WTC11 (cell line): ENCODE data around the gene IFIT3. TPM values are rescaled to one million over a fixed set of nuclear protein-coding genes. Genes with fewer than 3 reads are reported as not detected.
"Not testable (repeated sequence)": the region's sequence is repeated elsewhere in the genome, so short reads cannot be mapped to it uniquely, and the experiment has no call there.

ENCODE experiments used
- ATAC-seq: fragments of 200-7000 bp; cut with Tn5 transposase; 2 replicates; pipeline ENCODE4 v1.10.0; 2021; ENCODE audit warnings: mild to moderate bottlenecking, moderate library complexity
- CTCF ChIA-PET: fragments of 300-600 bp; sonication (Branson Sonifier 250); formaldehyde crosslinking; loops from one replicate; lab custom pipeline; 2021; ENCODE audit warnings: antibody characterized with exemption; lab: Charles Lee
- POLR2A ChIA-PET: fragments of 350-600 bp; sonication (Branson Sonifier 250); formaldehyde crosslinking; loops from one replicate; lab custom pipeline; 2021; ENCODE audit warnings: antibody characterized with exemption; lab: Charles Lee
- DNase-seq: peaks from one replicate; pipeline ENCODE4 v3.0.0; 2021; ENCODE audit warnings: low spot score
- H3K27ac Mint-ChIP-seq: 2 replicates; pipeline ENCODE4 v1.8.0; 2021; ENCODE audit warnings: mixed read lengths
- H3K27me3 Mint-ChIP-seq: 2 replicates; pipeline ENCODE4 v1.8.0; 2021; ENCODE audit warnings: low read depth, mild to moderate bottlenecking, moderate library complexity, mixed read lengths
- H3K36me3 Mint-ChIP-seq: 2 replicates; pipeline ENCODE4 v1.8.0; 2021; ENCODE audit warnings: mixed read lengths
- H3K4me1 Mint-ChIP-seq: 2 replicates; pipeline ENCODE4 v1.8.0; 2022; ENCODE audit warnings: mixed read lengths
- H3K4me3 Mint-ChIP-seq: 2 replicates; pipeline ENCODE4 v1.8.0; 2021; ENCODE audit warnings: mild to moderate bottlenecking, moderate library complexity, mixed read lengths
- H3K9me3 Mint-ChIP-seq: 2 replicates; pipeline ENCODE4 v1.8.0; 2021; ENCODE audit warnings: mixed read lengths
- CBFB ChIP-seq: sonication (generic); formaldehyde crosslinking; IDR thresholded peaks from 2 replicates; pipeline ENCODE4 v1.8.1; 2022; ENCODE audit warnings: mild to moderate bottlenecking, low read depth, missing genetic modification reagents
- GABPB1 ChIP-seq: sonication (generic); formaldehyde crosslinking; IDR thresholded peaks from 2 replicates; pipeline ENCODE4 v1.8.1; 2023; ENCODE audit warnings: mild to moderate bottlenecking, missing genetic modification reagents
- IRF2 ChIP-seq: sonication (generic); formaldehyde crosslinking; IDR thresholded peaks from 2 replicates; pipeline ENCODE4 v1.8.0; 2022; ENCODE audit warnings: low read depth, missing genetic modification reagents, borderline replicate concordance
- KAT7 ChIP-seq: sonication (generic); formaldehyde crosslinking; IDR thresholded peaks from 2 replicates; pipeline ENCODE4 v1.8.1; 2023; ENCODE audit warnings: missing genetic modification reagents, mild to moderate bottlenecking, borderline replicate concordance
- NFATC4 ChIP-seq: fragments of 250-450 bp; sonication (Bioruptor Pico); IDR thresholded peaks from 2 replicates; pipeline ENCODE4 v1.9.0; 2021; ENCODE audit warnings: mild to moderate bottlenecking
- NFYB ChIP-seq: sonication (generic); formaldehyde crosslinking; conservative IDR thresholded peaks from 2 replicates; pipeline ENCODE4 v1.8.0; 2022; ENCODE audit warnings: low read depth, missing genetic modification reagents
- PRRX2 ChIP-seq: fragments of 250-450 bp; sonication (Bioruptor Pico); IDR thresholded peaks from 2 replicates; pipeline ENCODE4 v1.8.0; 2021; ENCODE audit warnings: mild to moderate bottlenecking
- SP1 ChIP-seq: sonication (generic); formaldehyde crosslinking; conservative IDR thresholded peaks from 2 replicates; pipeline ENCODE4 v1.8.1; 2022; ENCODE audit warnings: missing genetic modification reagents
- TEAD1 ChIP-seq: sonication (generic); formaldehyde crosslinking; IDR thresholded peaks from 2 replicates; pipeline ENCODE4 v1.8.0; 2022; ENCODE audit warnings: mild to moderate bottlenecking, missing genetic modification reagents
- TP53 ChIP-seq: sonication (generic); formaldehyde crosslinking; IDR thresholded peaks from 2 replicates; pipeline ENCODE4 v1.8.1; 2023; ENCODE audit warnings: mild to moderate bottlenecking, missing genetic modification reagents
- ZBTB21 ChIP-seq: sonication (generic); formaldehyde crosslinking; IDR thresholded peaks from 2 replicates; pipeline ENCODE4 v1.8.1; 2023; ENCODE audit warnings: mild to moderate bottlenecking, missing genetic modification reagents, borderline replicate concordance
- total RNA-seq: library from RNA; stranded (reverse); gene quantifications from 3 replicates; pipeline ENCODE4 v1.2.3, GENCODE V29; 2021
- TF ChIP-seq, protein P1 (sequence below): sonication (generic); formaldehyde crosslinking; IDR thresholded peaks from 2 replicates; pipeline ENCODE4 v1.8.1; 2022; ENCODE audit warnings: mild to moderate bottlenecking, missing genetic modification reagents, moderate library complexity, borderline replicate concordance
- TF ChIP-seq, protein P2 (sequence below): sonication (generic); formaldehyde crosslinking; IDR thresholded peaks from 2 replicates; pipeline ENCODE4 v1.8.0; 2022; ENCODE audit warnings: mild to moderate bottlenecking, missing genetic modification reagents
- TF ChIP-seq, protein P3 (sequence below): sonication (generic); formaldehyde crosslinking; IDR thresholded peaks from 2 replicates; pipeline ENCODE4 v1.8.0; 2023; ENCODE audit warnings: mild to moderate bottlenecking, missing genetic modification reagents
- TF ChIP-seq, protein P4 (sequence below): sonication (generic); formaldehyde crosslinking; IDR thresholded peaks from 2 replicates; pipeline ENCODE4 v1.8.0; 2022; ENCODE audit warnings: mild to moderate bottlenecking, missing genetic modification reagents

IFIT3 gene
- total RNA-seq, 1 experiment from 2014 or later: 0.42 TPM

DNA sequence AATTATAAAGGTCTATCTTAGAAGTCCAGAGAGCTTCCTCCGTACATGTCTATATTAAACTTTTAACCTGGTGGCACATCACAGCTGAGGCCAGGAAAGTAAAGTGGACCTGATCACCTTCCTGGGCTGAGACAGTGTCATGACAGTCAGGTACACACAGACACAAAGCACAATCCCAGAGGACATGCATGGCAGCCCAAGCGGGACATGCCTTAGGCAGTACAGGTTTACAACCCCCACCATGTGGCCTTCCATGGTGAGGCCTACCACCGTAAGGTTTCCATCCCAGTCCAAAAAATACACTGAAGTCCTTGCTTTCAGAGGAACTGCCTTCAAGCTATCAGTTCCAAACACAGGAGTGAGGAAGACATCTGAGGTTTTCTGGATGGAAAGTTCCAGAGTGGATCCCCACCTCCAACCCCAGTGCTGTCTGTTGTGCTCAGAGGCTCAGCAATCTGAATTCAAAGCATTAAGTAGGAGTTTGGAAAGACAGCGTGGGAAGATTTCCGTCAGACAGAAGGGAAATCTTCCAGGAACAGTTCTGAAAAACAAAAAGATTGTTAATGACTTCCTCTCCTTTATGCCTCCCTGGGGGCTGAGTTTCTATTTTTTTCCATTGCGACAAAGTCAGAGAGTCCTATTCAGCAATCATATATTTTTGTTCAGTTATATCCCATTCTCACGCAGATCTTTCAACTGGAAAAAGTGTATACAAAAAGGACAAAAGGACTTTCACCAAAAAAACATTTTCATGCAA is 20.1 kb downstream of the IFIT3 start:
- H3K4me1 Mint-ChIP-seq: peaks cover 82% of the 10 kb centered on the region
- H3K36me3 Mint-ChIP-seq: no peaks in the 10 kb centered on the region
- DNase-seq: no peak
- TF ChIP-seq NFYB (CRISPR knock-in tag) (no peak), TP53 (no peak), KAT7 (CRISPR knock-in tag) (no peak)
- TF ChIP-seq, all 79 proteins: peak for 0
- CTCF ChIA-PET: interaction anchor here (1.4 kb wide), 1 partner anchor 21 kb away, joined by 5 read pairs; no protein-coding TSS in a partner anchor
- ATAC-seq: no peak
- H3K4me3 Mint-ChIP-seq: no peak overlapping the region
- no peaks in the 10 kb centered on the region for H3K27me3 Mint-ChIP-seq
- H3K27ac Mint-ChIP-seq: peak overlapping the region; percentile 46
- POLR2A ChIA-PET: no interaction called here
- no peaks in the 10 kb centered on the region for H3K9me3 Mint-ChIP-seq

DNA sequence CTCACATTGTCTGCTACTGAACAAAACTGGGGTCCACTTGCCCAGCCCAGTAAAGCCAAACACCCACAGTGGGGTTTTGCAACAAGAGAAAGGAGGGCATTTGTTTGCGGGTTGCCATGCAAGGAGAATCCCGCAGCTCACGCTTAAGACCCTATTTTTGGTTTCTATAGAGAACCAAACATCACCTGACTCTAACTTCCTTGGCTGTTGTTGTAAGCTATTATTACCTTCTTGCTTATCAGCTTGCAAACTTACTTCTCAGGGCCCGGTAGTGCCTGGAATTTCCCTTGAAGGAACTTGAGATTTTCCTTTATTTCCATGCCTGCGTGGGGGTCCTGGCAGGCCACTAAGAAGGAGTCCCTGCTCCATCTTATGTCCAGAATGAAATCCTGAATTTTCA is 20.7 kb downstream of the IFIT3 start:
- POLR2A ChIA-PET: no interaction called here
- TF ChIP-seq, protein P1, sequence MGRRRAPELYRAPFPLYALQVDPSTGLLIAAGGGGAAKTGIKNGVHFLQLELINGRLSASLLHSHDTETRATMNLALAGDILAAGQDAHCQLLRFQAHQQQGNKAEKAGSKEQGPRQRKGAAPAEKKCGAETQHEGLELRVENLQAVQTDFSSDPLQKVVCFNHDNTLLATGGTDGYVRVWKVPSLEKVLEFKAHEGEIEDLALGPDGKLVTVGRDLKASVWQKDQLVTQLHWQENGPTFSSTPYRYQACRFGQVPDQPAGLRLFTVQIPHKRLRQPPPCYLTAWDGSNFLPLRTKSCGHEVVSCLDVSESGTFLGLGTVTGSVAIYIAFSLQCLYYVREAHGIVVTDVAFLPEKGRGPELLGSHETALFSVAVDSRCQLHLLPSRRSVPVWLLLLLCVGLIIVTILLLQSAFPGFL (CRISPR knock-in tag): no peak
- TF ChIP-seq, protein P2, sequence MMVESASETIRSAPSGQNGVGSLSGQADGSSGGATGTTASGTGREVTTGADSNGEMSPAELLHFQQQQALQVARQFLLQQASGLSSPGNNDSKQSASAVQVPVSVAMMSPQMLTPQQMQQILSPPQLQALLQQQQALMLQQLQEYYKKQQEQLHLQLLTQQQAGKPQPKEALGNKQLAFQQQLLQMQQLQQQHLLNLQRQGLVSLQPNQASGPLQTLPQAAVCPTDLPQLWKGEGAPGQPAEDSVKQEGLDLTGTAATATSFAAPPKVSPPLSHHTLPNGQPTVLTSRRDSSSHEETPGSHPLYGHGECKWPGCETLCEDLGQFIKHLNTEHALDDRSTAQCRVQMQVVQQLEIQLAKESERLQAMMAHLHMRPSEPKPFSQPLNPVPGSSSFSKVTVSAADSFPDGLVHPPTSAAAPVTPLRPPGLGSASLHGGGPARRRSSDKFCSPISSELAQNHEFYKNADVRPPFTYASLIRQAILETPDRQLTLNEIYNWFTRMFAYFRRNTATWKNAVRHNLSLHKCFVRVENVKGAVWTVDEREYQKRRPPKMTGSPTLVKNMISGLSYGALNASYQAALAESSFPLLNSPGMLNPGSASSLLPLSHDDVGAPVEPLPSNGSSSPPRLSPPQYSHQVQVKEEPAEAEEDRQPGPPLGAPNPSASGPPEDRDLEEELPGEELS (CRISPR knock-in tag): no peak
- no peak for TF ChIP-seq IRF2 (CRISPR knock-in tag)
- TF ChIP-seq, protein P3, sequence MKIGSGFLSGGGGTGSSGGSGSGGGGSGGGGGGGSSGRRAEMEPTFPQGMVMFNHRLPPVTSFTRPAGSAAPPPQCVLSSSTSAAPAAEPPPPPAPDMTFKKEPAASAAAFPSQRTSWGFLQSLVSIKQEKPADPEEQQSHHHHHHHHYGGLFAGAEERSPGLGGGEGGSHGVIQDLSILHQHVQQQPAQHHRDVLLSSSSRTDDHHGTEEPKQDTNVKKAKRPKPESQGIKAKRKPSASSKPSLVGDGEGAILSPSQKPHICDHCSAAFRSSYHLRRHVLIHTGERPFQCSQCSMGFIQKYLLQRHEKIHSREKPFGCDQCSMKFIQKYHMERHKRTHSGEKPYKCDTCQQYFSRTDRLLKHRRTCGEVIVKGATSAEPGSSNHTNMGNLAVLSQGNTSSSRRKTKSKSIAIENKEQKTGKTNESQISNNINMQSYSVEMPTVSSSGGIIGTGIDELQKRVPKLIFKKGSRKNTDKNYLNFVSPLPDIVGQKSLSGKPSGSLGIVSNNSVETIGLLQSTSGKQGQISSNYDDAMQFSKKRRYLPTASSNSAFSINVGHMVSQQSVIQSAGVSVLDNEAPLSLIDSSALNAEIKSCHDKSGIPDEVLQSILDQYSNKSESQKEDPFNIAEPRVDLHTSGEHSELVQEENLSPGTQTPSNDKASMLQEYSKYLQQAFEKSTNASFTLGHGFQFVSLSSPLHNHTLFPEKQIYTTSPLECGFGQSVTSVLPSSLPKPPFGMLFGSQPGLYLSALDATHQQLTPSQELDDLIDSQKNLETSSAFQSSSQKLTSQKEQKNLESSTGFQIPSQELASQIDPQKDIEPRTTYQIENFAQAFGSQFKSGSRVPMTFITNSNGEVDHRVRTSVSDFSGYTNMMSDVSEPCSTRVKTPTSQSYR (CRISPR knock-in tag): no peak
- Mint-ChIP-seq H3K4me3 (no peak overlapping the region), H3K27me3 (no peaks in the 10 kb centered on the region), H3K36me3 (peaks cover 3% of the 10 kb centered on the region; the same call in 1 of the 2 replicates), H3K9me3 (peaks cover 4% of the 10 kb centered on the region), H3K4me1 (peaks cover 76% of the 10 kb centered on the region), H3K27ac (peak overlapping the region; percentile 46)
- DNase-seq (no peak), ATAC-seq (no peak)
- CTCF ChIA-PET: interaction anchor here (1.4 kb wide), 1 partner anchor 20 kb away, joined by 5 read pairs; no protein-coding TSS in a partner anchor

DNA sequence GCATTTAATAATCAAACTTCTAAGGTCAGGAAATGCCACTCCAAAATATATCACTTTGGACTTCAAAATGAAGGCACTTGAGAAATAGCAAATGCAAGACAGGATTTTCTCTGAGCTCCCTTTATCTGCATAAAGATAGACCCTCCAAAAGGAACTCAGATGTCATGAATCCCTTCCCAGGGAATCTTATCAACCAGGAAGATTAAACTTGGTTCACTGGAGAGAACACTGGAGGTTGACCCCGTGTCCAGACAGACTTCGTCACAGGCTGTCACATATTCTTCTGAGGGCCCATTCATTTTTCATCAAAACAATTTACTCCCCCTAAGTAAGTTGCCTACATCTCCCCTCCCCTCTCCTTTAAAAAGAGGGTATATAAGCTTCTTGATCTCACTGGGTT is 21.2 kb downstream of the IFIT3 start:
- ATAC-seq (no peak), DNase-seq (no peak)
- ChIA-PET POLR2A (no interaction called here), CTCF (interaction anchor here (1.4 kb wide), 1 partner anchor 20 kb away, joined by 5 read pairs; no protein-coding TSS in a partner anchor)
- H3K4me3 Mint-ChIP-seq: no peak overlapping the region
- no peaks in the 10 kb centered on the region for H3K27me3 Mint-ChIP-seq
- TF ChIP-seq, protein P4, sequence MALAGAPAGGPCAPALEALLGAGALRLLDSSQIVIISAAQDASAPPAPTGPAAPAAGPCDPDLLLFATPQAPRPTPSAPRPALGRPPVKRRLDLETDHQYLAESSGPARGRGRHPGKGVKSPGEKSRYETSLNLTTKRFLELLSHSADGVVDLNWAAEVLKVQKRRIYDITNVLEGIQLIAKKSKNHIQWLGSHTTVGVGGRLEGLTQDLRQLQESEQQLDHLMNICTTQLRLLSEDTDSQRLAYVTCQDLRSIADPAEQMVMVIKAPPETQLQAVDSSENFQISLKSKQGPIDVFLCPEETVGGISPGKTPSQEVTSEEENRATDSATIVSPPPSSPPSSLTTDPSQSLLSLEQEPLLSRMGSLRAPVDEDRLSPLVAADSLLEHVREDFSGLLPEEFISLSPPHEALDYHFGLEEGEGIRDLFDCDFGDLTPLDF (CRISPR knock-in tag): no peak
- no peak for TF ChIP-seq TEAD1 (CRISPR knock-in tag)
- TF ChIP-seq GABPB1 (CRISPR knock-in tag): no peak
- TF ChIP-seq SP1: no peak
- TF ChIP-seq ZBTB21 (CRISPR knock-in tag): no peak
- TF ChIP-seq NFYB (CRISPR knock-in tag): no peak
- no peak for TF ChIP-seq NFATC4 (CRISPR knock-in tag)
- TF ChIP-seq CBFB (CRISPR knock-in tag): no peak
- no peak for TF ChIP-seq PRRX2 (CRISPR knock-in tag)
- peaks cover 73% of the 10 kb centered on the region for H3K4me1 Mint-ChIP-seq
- peak overlapping the region; percentile 37; the same call in 1 of the 2 replicates for H3K27ac Mint-ChIP-seq
- peaks cover 5% of the 10 kb centered on the region for H3K36me3 Mint-ChIP-seq
- peaks cover 6% of the 10 kb centered on the region for H3K9me3 Mint-ChIP-seq

DNA sequence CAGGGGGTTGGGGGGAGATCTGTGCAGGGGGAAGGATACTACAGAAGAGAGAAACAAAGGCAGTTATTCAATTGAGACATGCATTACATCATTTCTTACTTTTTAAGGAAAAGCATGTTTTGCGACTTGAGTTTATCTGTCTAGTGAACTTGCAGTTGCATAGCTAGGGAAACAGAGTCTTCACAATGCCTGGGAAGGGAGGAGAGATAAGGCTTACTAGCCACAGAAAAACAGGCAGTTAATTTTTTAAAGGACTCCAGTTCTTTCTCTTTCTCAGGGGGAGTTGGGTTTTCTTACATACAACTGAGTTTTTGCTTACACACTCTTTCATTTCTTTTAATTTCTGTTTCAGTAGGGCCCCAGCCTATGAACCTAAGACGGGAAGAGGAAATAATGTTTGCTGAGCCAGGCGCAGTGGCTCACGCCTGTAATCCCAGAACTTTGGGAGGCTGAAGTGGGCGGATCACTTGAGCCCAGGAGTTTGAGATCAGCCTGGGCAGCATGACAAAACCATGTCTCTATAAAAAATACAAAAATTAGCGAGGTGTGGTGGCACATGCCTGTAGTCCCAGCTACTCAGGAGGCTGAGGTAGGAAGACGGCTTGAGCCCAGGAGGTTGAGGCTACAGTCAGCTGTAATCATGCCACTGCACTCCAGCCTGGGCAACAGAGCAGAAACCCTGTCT is 23.0 kb downstream of the IFIT3 start:
- POLR2A ChIA-PET, H3K4me3 Mint-ChIP-seq, CTCF ChIA-PET, DNase-seq, H3K27me3 Mint-ChIP-seq, H3K36me3 Mint-ChIP-seq, ATAC-seq: not testable (repeated sequence)
- peak overlapping the region; percentile 95 for H3K27ac Mint-ChIP-seq
- H3K4me1 Mint-ChIP-seq: peaks cover 66% of the 10 kb centered on the region
- peaks cover 14% of the 10 kb centered on the region for H3K9me3 Mint-ChIP-seq
